Esophagus squamous epithelium (tissue), 5 donors: Measurements from ENCODE around the gene CLDN6. TPM values are rescaled to one million over a fixed set of nuclear protein-coding genes. Genes with fewer than 3 reads are reported as not detected.

Experiments used
- DNase-seq: peaks from one replicate; lab custom pipeline; 2025; lab: John Stamatoyannopoulos, UW
- H3K27ac ChIP-seq, 4 donors: fragments of 200-600 bp; sonication (generic); one replicate each; pipeline ENCODE4 v1.5.1; 2016 to 2019; ENCODE audit warnings: mild to moderate bottlenecking in 1 of 4
- H3K27me3 ChIP-seq, 4 donors: fragments of 200-600 bp; sonication (generic); 1 replicate in 3 of 4; 2 replicates in 1 of 4; pipeline versions ENCODE4 v1.5.1 to v1.6.0; 2017 to 2021; ENCODE audit warnings: antibody characterized with exemption in 1 of 4
- H3K36me3 ChIP-seq, 3 donors: fragments of 200-600 bp; sonication (generic); one replicate each; pipeline ENCODE4 v1.5.1; 2016 to 2019
- H3K4me1 ChIP-seq, 3 donors: fragments of 200-600 bp; sonication (generic); one replicate each; pipeline ENCODE4 v1.5.1; 2017 to 2019
- H3K4me3 ChIP-seq, 4 donors: fragments of 200-600 bp; sonication (generic); 1 replicate in 3 of 4; 2 replicates in 1 of 4; pipeline ENCODE4 v1.5.1; 2016 to 2019; ENCODE audit warnings: mild to moderate bottlenecking in 2 of 4, moderate library complexity in 1 of 4
- H3K9me3 ChIP-seq, 3 donors: fragments of 200-600 bp; sonication (generic); one replicate each; pipeline ENCODE4 v1.5.1; 2016 to 2019
- POLR2A ChIP-seq, 4 donors: fragments of 450-650 bp; IDR thresholded peaks; one replicate each; pipeline ENCODE4 v1.6.1; 2017; ENCODE audit warnings: antibody characterized with exemption in 4 of 4, mild to moderate bottlenecking in 4 of 4, moderate library complexity in 3 of 4
- WGBS, 2 donors: methylation state at CpG; one replicate each; pipeline ENCODE4 v1.1.5; 2018; 5-methylcytosine and 5-hydroxymethylcytosine counted together
- intact Hi-C: fragments of 100-400 bp; cut with DNase I; formaldehyde crosslinking; loops from one replicate; pipeline ENCODE4 v1.15.0; 2022
- total RNA-seq, 4 donors: library from RNA; depleted of rRNA; stranded (reverse); fragments of >200 nt; gene quantifications; one replicate each; pipeline ENCODE4 v1.1.0, GENCODE V29; 2016
- TF ChIP-seq, protein P1 (sequence below), 6 experiments: fragments of 450-650 bp in 4 of 6; fragments of 200-600 bp in 2 of 6; sonication (generic) in 2 of 6; IDR thresholded peaks; one replicate each; pipeline ENCODE4 v1.5.1; 2016 to 2019; ENCODE audit warnings: antibody characterized with exemption in 6 of 6, mild to moderate bottlenecking in 4 of 6, moderate library complexity in 4 of 6
- donor health status: DM: yes; HTN: yes; CAD: no.

CLDN6 gene
- total RNA-seq, 4 donors from 2014 or later = not detected

GRCh38 chr16:3023415-3023668, 5.4 kb upstream of the CLDN6 start:
- intact Hi-C loops = no loop called here
- no peak for DNase-seq
- peaks cover 42 to 76% (median 51%) of the 10 kb centered on the region in 3 donors for H3K4me1 ChIP-seq

GRCh38 chr16:3022684-3023414, 4.9 kb upstream of the CLDN6 start:
- H3K36me3 ChIP-seq = peaks cover 5 to 27% (median 9%) of the 10 kb centered on the region in 3 donors
- H3K4me1 ChIP-seq = peaks cover 41 to 76% (median 46%) of the 10 kb centered on the region in 3 donors
- no peak for DNase-seq
- H3K27me3 ChIP-seq = peaks cover 0 to 17% (median 2%) of the 10 kb centered on the region in 4 donors
- peak overlapping the region; percentile 92 to 98 (median 96) for H3K27ac ChIP-seq
- peak overlapping the region in 3 of 4 donors; percentile 65 to 79 (median 79) for H3K4me3 ChIP-seq
- TF ChIP-seq, protein P1, sequence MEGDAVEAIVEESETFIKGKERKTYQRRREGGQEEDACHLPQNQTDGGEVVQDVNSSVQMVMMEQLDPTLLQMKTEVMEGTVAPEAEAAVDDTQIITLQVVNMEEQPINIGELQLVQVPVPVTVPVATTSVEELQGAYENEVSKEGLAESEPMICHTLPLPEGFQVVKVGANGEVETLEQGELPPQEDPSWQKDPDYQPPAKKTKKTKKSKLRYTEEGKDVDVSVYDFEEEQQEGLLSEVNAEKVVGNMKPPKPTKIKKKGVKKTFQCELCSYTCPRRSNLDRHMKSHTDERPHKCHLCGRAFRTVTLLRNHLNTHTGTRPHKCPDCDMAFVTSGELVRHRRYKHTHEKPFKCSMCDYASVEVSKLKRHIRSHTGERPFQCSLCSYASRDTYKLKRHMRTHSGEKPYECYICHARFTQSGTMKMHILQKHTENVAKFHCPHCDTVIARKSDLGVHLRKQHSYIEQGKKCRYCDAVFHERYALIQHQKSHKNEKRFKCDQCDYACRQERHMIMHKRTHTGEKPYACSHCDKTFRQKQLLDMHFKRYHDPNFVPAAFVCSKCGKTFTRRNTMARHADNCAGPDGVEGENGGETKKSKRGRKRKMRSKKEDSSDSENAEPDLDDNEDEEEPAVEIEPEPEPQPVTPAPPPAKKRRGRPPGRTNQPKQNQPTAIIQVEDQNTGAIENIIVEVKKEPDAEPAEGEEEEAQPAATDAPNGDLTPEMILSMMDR (IDR thresholded peaks at IDR 0.05) = no peak
- TF ChIP-seq POLR2A (IDR thresholded peaks at IDR 0.05) = no peak
- H3K9me3 ChIP-seq = no peaks in the 10 kb centered on the region
- WGBS, 2 donors = 10 to 24% methylated on average over 2 to 3 of the region's 8 CpGs
- intact Hi-C loops = no loop called here

More at GRCh38 chr16:3023415-3023668, 5.4 kb upstream of the CLDN6 start:
- no peak for TF ChIP-seq POLR2A (IDR thresholded peaks at IDR 0.05)
- TF ChIP-seq, protein P1 (IDR thresholded peaks at IDR 0.05) = no peak
- Histone ChIP-seq H3K27me3 (peaks cover 0 to 13% (median 0%) of the 10 kb centered on the region in 4 donors), H3K27ac (peak overlapping the region; percentile 92 to 98 (median 96)), H3K9me3 (no peaks in the 10 kb centered on the region), H3K4me3 (peak overlapping the region; percentile 42 to 79 (median 72)), H3K36me3 (peaks cover 5 to 29% (median 9%) of the 10 kb centered on the region in 3 donors)
- WGBS, 2 donors = 11 to 20% methylated on average over 3 of the region's 6 CpGs

DNA sequence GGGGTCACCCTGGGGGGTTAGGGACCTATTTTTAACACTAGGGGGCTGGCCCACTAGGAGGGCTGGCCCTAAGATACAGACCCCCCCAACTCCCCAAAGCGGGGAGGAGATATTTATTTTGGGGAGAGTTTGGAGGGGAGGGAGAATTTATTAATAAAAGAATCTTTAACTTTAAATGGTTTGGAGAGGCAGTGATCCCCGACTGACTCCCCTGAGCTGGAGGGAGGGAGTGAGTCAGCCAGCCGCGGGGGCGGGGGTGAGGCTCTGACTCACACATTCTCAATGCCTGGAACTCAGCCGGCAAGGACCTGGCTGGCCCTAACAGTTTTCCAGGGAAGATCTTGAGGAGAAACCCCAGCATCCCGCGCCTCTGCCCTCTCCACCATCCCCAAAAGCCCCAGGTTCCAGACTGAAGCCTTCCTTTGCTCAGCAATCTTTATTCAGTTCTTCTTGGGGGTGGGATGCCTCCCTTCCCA, 4.3 kb upstream of the CLDN6 start:
- H3K4me1 ChIP-seq = peaks cover 41 to 77% (median 45%) of the 10 kb centered on the region in 3 donors
- WGBS, 2 donors = 12 to 16% methylated on average over 6 to 8 of the region's 8 CpGs
- H3K27ac ChIP-seq = peak overlapping the region; percentile 92 to 98 (median 96)
- intact Hi-C loops = no loop called here
- DNase-seq = no peak
- TF ChIP-seq, protein P1 (IDR thresholded peaks at IDR 0.05) = no peak
- no peak for TF ChIP-seq POLR2A (IDR thresholded peaks at IDR 0.05)
- H3K4me3 ChIP-seq = peak overlapping the region in 3 of 4 donors; percentile 67 to 79 (median 79)
- H3K9me3 ChIP-seq = no peaks in the 10 kb centered on the region
- H3K27me3 ChIP-seq = peaks cover 0 to 23% (median 4%) of the 10 kb centered on the region in 4 donors
- H3K36me3 ChIP-seq = peaks cover 4 to 21% (median 7%) of the 10 kb centered on the region in 3 donors

- H3K27me3 ChIP-seq = peaks cover 0 to 29% (median 4%) of the 10 kb centered on the region in 4 donors
- H3K36me3 ChIP-seq = peaks cover 0 to 15% (median 1%) of the 10 kb centered on the region in 3 donors
- H3K27ac ChIP-seq = peak overlapping the region; percentile 92 to 98 (median 96)
- no peak for DNase-seq
- H3K9me3 ChIP-seq = no peaks in the 10 kb centered on the region
- TF ChIP-seq POLR2A (IDR thresholded peaks at IDR 0.05) = peak in 1 of 4 donors; percentile 12
- TF ChIP-seq, protein P1 (IDR thresholded peaks at IDR 0.05) = peak in 3 of 6 experiments; percentile 18 to 23 (median 19)
- 0 to 9% methylated on average over 10 to 13 of the region's 25 CpGs for WGBS, 2 donors
- H3K4me3 ChIP-seq = peak overlapping the region; percentile 46 to 79 (median 63)
- intact Hi-C loops = no loop called here
- peaks cover 41 to 77% (median 45%) of the 10 kb centered on the region in 3 donors for H3K4me1 ChIP-seq
Measured at GRCh38 chr16:3021449-3022207, 3.6 kb upstream of the CLDN6 start.
